ENCODE measurements around the gene PI4KB.

Gene PI4KB

GRCh38 chr1:151327223-151327902 lies at the start of gene PI4KB:
Gene PI4KB (minus strand): TSS chr1:151327416. CDS start chr1:151316481, 10,935 bp downstream.
- Histone ChIP-seq H3K9ac (ENCODE audit: low read depth, low read length) (peak within 1 kb of the TSS; percentile 86), H3K36me3 (ENCODE audit: insufficient read depth, low read depth, low read length) (peaks cover 14% of the 10 kb centered on the region), H3K9me3 (ENCODE audit: insufficient read depth, low read depth, low read length) (no peaks in the 10 kb centered on the region), H3K4me3 (ENCODE audit: low read length) (peak within 1 kb of the TSS; percentile 88), H3K27ac (ENCODE audit: low read length) (peak within 1 kb of the TSS; percentile 62), H3K27me3 (ENCODE audit: insufficient read depth, low read length) (no peaks in the 10 kb centered on the region), H3K4me1 (ENCODE audit: insufficient read depth, low read length) (peaks cover 6% of the 10 kb centered on the region; the same call in 1 of the 2 replicates)

GRCh38 chr1:151373196-151373595 lies 46.0 kb upstream of the PI4KB start:
- Histone ChIP-seq H3K4me3 (ENCODE audit: low read length) (no peak overlapping the region), H3K27ac (ENCODE audit: low read length) (no peak overlapping the region), H3K27me3 (ENCODE audit: insufficient read depth, low read length) (no peaks in the 10 kb centered on the region), H3K4me1 (ENCODE audit: insufficient read depth, low read length) (peaks cover 7% of the 10 kb centered on the region), H3K36me3 (ENCODE audit: insufficient read depth, low read depth, low read length) (no peaks in the 10 kb centered on the region), H3K9ac (ENCODE audit: low read depth, low read length) (no peak overlapping the region), H3K9me3 (ENCODE audit: insufficient read depth, low read depth, low read length) (no peaks in the 10 kb centered on the region)

- no peak within 1 kb of the TSS for H3K27ac ChIP-seq (ENCODE audit: low read length)
- peak within 1 kb of the TSS; percentile 65; the same call in 1 of the 2 replicates for H3K9ac ChIP-seq (ENCODE audit: low read depth, low read length)
- peaks cover 7% of the 10 kb centered on the region for H3K4me1 ChIP-seq (ENCODE audit: insufficient read depth, low read length)
- H3K27me3 ChIP-seq (ENCODE audit: insufficient read depth, low read length), result no peaks in the 10 kb centered on the region
- H3K4me3 ChIP-seq (ENCODE audit: low read length), result peak within 1 kb of the TSS; percentile 63
- H3K9me3 ChIP-seq (ENCODE audit: insufficient read depth, low read depth, low read length), result no peaks in the 10 kb centered on the region
- H3K36me3 ChIP-seq (ENCODE audit: insufficient read depth, low read depth, low read length), result no peaks in the 10 kb centered on the region
Measured at GRCh38 chr1:151372058-151372934, 45.1 kb upstream of the PI4KB start, which contains the start of gene SELENBP1. Gene SELENBP1 (minus strand): TSS chr1:151372705. CDS start chr1:151372641, 64 bp downstream.

GRCh38 chr1:151371370-151372057 lies 44.3 kb upstream of the PI4KB start:
- Histone ChIP-seq H3K9ac (ENCODE audit: low read depth, low read length) (no peak overlapping the region), H3K4me1 (ENCODE audit: insufficient read depth, low read length) (peaks cover 7% of the 10 kb centered on the region), H3K36me3 (ENCODE audit: insufficient read depth, low read depth, low read length) (no peaks in the 10 kb centered on the region), H3K4me3 (ENCODE audit: low read length) (peak overlapping the region; percentile 63), H3K9me3 (ENCODE audit: insufficient read depth, low read depth, low read length) (no peaks in the 10 kb centered on the region), H3K27me3 (ENCODE audit: insufficient read depth, low read length) (no peaks in the 10 kb centered on the region), H3K27ac (ENCODE audit: low read length) (no peak overlapping the region)

GRCh38 chr1:151370211-151370911 lies 43.1 kb upstream of the PI4KB start:
- Histone ChIP-seq H3K9ac (ENCODE audit: low read depth, low read length) (no peak overlapping the region), H3K4me1 (ENCODE audit: insufficient read depth, low read length) (peaks cover 7% of the 10 kb centered on the region), H3K4me3 (ENCODE audit: low read length) (no peak overlapping the region), H3K27ac (ENCODE audit: low read length) (no peak overlapping the region), H3K9me3 (ENCODE audit: insufficient read depth, low read depth, low read length) (no peaks in the 10 kb centered on the region), H3K36me3 (ENCODE audit: insufficient read depth, low read depth, low read length) (no peaks in the 10 kb centered on the region), H3K27me3 (ENCODE audit: insufficient read depth, low read length) (no peaks in the 10 kb centered on the region)

- H3K36me3 ChIP-seq (ENCODE audit: insufficient read depth, low read depth, low read length), result no peaks in the 10 kb centered on the region; the same call in 1 of the 2 replicates
- H3K27me3 ChIP-seq (ENCODE audit: insufficient read depth, low read length), result no peaks in the 10 kb centered on the region
- no peaks in the 10 kb centered on the region for H3K9me3 ChIP-seq (ENCODE audit: insufficient read depth, low read depth, low read length)
- H3K4me1 ChIP-seq (ENCODE audit: insufficient read depth, low read length), result peaks cover 7% of the 10 kb centered on the region
- no peak overlapping the region for H3K27ac ChIP-seq (ENCODE audit: low read length)
- H3K4me3 ChIP-seq (ENCODE audit: low read length), result no peak overlapping the region
- H3K9ac ChIP-seq (ENCODE audit: low read depth, low read length), result no peak overlapping the region
Measured at GRCh38 chr1:151369621-151370048, 42.4 kb upstream of the PI4KB start.

GRCh38 chr1:151369302-151369610 lies 42.0 kb upstream of the PI4KB start:
- peaks cover 7% of the 10 kb centered on the region for H3K4me1 ChIP-seq (ENCODE audit: insufficient read depth, low read length)
- no peaks in the 10 kb centered on the region for H3K9me3 ChIP-seq (ENCODE audit: insufficient read depth, low read depth, low read length)
- H3K9ac ChIP-seq (ENCODE audit: low read depth, low read length), result no peak overlapping the region
- H3K36me3 ChIP-seq (ENCODE audit: insufficient read depth, low read depth, low read length), result peaks cover 4% of the 10 kb centered on the region
- no peak overlapping the region for H3K27ac ChIP-seq (ENCODE audit: low read length)
- H3K4me3 ChIP-seq (ENCODE audit: low read length), result no peak overlapping the region
- no peaks in the 10 kb centered on the region for H3K27me3 ChIP-seq (ENCODE audit: insufficient read depth, low read length)

GRCh38 chr1:151368393-151369301 lies 41.4 kb upstream of the PI4KB start:
- Histone ChIP-seq H3K4me1 (ENCODE audit: insufficient read depth, low read length) (peaks cover 7% of the 10 kb centered on the region), H3K9ac (ENCODE audit: low read depth, low read length) (no peak overlapping the region), H3K36me3 (ENCODE audit: insufficient read depth, low read depth, low read length) (peaks cover 10% of the 10 kb centered on the region), H3K27ac (ENCODE audit: low read length) (no peak overlapping the region), H3K9me3 (ENCODE audit: insufficient read depth, low read depth, low read length) (no peaks in the 10 kb centered on the region), H3K4me3 (ENCODE audit: low read length) (no peak overlapping the region), H3K27me3 (ENCODE audit: insufficient read depth, low read length) (no peaks in the 10 kb centered on the region)

GRCh38 chr1:151367658-151368392 lies 40.6 kb upstream of the PI4KB start:
- Histone ChIP-seq H3K9ac (ENCODE audit: low read depth, low read length) (no peak overlapping the region), H3K36me3 (ENCODE audit: insufficient read depth, low read depth, low read length) (peaks cover 12% of the 10 kb centered on the region), H3K4me3 (ENCODE audit: low read length) (no peak overlapping the region), H3K27ac (ENCODE audit: low read length) (no peak overlapping the region), H3K27me3 (ENCODE audit: insufficient read depth, low read length) (no peaks in the 10 kb centered on the region), H3K9me3 (ENCODE audit: insufficient read depth, low read depth, low read length) (peaks cover 2% of the 10 kb centered on the region; the same call in 1 of the 2 replicates), H3K4me1 (ENCODE audit: insufficient read depth, low read length) (peaks cover 7% of the 10 kb centered on the region)

- peaks cover 19% of the 10 kb centered on the region for H3K9me3 ChIP-seq (ENCODE audit: insufficient read depth, low read depth, low read length)
- no peak overlapping the region for H3K4me3 ChIP-seq (ENCODE audit: low read length)
- H3K27me3 ChIP-seq (ENCODE audit: insufficient read depth, low read length), result no peaks in the 10 kb centered on the region
- peaks cover 12% of the 10 kb centered on the region for H3K36me3 ChIP-seq (ENCODE audit: insufficient read depth, low read depth, low read length)
- H3K9ac ChIP-seq (ENCODE audit: low read depth, low read length), result no peak overlapping the region
- H3K4me1 ChIP-seq (ENCODE audit: insufficient read depth, low read length), result no peaks in the 10 kb centered on the region
- H3K27ac ChIP-seq (ENCODE audit: low read length), result no peak overlapping the region
Measured at GRCh38 chr1:151364996-151365395, 37.8 kb upstream of the PI4KB start.
